Medulla oblongata (tissue), 1 donor: ENCODE measurements around the gene CYFIP1.
A peak's percentile ranks its signal among the peaks of the same experiment; 100 is the strongest.

Experiments
- DNase-seq: peaks from one replicate; pipeline ENCODE4 v3.0.0-alpha.2; 2015; ENCODE audit errors: extremely low spot score

CYFIP1 gene

GRCh38 chr15:22968366-22968765 is 11.8 kb downstream of the CYFIP1 start:
- no peak for DNase-seq

GRCh38 chr15:22967084-22967770 is 12.9 kb downstream of the CYFIP1 start:
- DNase-seq: no peak

DNA sequence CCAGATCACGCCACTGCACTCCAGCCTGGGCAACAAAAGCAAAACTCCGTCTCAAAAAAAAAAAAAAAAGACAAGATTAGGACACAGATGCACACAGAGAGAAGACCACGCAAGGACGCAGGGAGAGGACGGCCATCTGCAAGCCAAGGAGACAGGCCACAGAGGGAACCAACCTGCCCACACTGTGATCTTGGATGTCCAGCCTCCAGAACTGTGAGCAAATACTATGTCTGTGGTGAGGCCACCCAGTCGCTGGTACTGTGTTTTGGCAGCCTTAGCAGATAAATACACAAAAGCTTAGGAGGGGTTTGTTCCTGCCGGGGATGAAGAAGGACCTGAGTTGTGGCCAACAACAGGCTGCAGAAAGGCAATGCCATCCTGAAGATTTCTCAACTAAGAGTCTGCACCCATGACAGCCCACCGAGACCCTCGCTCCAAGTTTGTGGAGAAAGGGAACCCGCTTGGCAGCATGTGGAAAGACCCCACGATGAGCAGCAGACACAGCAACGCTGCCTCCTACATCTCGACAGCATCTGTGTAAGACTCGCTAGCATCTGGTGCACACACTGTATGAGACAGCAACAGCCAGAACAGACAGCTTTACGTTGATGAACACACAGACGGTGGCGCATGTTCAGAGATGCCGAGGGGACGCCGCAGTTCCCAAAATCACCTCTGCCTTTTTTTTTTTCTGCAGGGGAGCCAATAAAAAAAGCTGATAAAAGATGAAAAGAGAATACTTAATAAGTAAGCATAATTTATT is 13.7 kb downstream of the CYFIP1 start:
- no peak for DNase-seq

GRCh38 chr15:22963641-22964040 is 16.5 kb downstream of the CYFIP1 start:
- no peak for DNase-seq

- DNase-seq: no peak
Measured at GRCh38 chr15:22962611-22963010, 17.6 kb downstream of the CYFIP1 start.

- peak; percentile 37 for DNase-seq
Measured at GRCh38 chr15:22961762-22962161, 18.4 kb downstream of the CYFIP1 start.

DNA sequence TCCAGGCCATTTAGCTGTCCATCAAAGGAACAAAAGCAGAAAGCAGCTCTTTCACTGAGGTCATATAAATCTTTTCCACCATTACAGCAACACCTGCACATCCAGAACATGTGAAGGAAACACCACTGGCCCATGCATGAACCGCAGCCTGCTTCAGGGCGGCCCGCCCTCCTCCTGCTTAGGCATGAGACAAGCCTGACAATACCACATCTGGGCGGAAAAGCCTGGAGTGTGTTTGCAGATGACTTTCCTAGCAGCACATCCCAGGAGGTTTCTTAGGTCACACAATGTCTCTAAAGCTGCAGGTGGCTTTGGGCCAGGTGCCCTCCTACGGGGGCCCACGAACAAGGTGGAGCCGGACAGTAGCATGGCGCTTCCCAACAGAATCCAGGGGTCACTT is 19.6 kb downstream of the CYFIP1 start:
- DNase-seq: no peak

- no peak for DNase-seq
Measured at GRCh38 chr15:22960126-22960525, 20.0 kb downstream of the CYFIP1 start.

DNA sequence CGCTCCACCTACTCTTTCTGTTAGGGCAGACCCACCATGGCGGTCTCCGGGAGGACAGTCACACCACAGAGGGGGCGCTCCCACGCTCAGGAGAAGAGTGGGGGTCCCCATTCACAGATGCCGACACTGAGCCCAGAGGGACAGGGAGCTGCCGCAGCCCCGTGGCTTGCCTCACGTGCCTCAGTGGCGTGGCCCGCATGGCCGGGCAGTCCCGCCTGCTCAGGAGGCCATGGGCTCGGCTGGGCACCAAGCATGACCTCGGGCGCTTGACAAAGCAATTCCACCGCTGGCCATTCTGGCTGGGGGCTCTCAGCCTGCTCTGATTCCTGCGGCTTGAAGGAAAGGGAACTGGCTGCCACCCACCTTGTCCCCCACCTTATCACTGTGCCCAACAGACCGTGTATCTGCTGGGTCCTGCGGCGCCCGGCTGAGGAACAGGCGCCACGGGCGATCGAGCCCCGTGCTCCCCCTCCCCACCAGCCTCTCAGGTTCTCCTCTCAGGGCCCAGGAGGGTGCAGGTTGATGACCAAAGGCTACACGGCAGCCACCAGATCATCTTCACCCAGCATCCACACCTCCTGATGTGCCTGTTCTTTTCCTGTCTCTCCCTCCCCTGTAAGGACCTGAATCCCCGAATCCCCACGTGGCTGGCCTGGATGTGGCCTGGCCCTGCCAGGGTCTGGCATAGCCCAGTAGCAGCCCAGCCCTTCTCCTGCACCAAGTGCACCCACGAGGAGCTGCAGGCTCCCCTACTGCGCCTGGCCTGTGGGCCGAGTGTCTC is 20.7 kb downstream of the CYFIP1 start:
- DNase-seq: no peak

GRCh38 chr15:22958487-22959280 is 21.5 kb downstream of the CYFIP1 start:
- DNase-seq: no peak

DNA sequence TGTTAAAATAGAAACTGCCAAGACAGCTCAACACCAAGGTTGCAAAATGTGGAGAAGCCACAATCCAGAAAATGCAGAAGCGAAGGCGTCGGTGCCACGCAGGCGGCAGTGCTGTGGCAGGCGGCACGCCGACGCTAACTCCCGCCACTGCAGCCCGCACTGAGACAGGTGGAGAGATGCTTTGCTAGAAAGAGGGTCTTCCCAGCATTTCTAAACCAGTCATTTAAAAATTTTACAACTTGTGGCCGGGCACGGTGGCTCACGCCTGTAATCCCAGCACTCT is 23.2 kb downstream of the CYFIP1 start:
- no peak for DNase-seq

- peak; percentile 76 for DNase-seq
Measured at GRCh38 chr15:22956257-22956977, 23.8 kb downstream of the CYFIP1 start.

DNA sequence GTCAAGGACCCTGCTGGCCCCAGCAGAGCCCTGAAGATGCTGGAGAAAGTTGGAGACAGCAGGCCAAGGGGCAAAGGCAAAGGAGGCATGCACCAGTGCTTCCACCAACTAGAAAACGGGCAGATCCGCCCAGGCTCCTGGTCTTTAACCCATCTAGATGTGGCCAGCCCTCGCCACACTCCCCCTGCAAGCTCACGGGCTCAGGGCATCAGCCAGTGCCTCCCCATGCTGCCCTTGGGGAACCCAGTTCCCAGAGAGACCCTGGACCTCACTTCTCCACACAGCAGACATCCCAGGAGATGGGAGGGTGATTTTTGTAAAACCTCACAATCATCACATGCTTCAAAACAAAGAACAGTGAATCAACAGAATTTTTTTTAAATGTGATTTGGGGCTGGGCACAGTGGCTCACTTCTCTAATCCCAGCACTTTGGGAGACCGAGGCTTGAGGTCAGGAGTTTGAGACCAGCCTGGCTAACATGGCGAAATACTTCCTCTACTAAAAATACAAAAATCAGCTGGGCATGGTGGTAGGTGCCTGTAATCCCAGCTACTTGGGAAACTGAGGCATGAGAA is 24.5 kb downstream of the CYFIP1 start:
- peak; percentile 60 for DNase-seq

DNA sequence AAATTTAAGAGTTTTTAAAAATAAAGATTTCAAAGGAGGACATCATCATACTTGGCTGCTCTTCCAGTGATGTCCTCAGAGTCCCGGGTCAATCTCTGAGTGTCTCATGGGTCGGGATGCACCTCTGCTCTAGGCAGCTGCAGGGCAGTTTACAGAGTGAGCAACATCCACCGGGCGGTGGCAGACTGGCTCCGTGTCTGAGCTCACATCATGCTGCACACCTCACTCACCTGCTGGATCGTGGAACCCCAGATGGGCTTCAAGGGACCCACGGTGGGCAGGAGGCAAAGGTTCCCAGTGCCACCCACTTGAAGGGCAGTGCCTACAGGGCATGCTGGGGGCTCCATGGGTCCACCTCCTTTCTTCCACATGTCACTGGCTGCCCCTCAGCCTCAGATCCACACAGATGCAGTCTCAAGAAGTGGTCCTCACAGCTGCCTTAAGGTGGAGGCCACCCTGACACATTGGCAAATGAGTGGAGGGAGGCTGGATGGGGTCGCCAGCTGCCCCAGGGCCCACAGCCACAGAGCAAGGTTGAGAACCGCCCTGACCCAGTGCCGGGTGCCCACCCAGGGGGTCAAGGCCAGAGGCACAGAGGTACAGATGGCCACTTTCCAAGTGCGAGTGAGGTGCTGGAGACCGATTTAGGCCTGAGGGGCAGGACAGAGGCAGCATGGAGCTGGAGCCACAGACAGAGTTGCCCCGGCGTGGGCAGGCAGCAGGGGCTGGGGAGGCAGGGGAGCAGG is 25.2 kb downstream of the CYFIP1 start:
- DNase-seq: no peak

DNA sequence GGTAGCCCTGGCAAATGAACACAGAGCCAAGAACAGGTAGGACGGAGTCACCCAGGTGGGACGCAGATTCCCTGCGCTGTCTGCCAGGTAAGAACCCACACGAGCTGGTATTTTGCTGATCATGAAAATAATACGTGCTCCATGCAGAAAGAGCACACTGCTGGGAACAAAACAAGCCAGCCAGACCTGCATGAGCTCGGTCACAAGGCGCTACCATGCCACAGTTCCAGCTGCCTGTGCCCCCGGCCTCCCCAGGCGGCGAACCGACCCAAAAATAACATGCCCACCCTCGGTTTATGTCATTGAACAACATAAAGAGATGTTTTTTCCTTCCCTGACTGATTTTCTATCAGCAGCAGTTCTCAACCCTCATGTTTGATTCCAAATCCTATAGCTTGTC is 25.8 kb downstream of the CYFIP1 start:
- no peak for DNase-seq

GRCh38 chr15:22952796-22953579 is 27.2 kb downstream of the CYFIP1 start:
- no peak for DNase-seq

DNA sequence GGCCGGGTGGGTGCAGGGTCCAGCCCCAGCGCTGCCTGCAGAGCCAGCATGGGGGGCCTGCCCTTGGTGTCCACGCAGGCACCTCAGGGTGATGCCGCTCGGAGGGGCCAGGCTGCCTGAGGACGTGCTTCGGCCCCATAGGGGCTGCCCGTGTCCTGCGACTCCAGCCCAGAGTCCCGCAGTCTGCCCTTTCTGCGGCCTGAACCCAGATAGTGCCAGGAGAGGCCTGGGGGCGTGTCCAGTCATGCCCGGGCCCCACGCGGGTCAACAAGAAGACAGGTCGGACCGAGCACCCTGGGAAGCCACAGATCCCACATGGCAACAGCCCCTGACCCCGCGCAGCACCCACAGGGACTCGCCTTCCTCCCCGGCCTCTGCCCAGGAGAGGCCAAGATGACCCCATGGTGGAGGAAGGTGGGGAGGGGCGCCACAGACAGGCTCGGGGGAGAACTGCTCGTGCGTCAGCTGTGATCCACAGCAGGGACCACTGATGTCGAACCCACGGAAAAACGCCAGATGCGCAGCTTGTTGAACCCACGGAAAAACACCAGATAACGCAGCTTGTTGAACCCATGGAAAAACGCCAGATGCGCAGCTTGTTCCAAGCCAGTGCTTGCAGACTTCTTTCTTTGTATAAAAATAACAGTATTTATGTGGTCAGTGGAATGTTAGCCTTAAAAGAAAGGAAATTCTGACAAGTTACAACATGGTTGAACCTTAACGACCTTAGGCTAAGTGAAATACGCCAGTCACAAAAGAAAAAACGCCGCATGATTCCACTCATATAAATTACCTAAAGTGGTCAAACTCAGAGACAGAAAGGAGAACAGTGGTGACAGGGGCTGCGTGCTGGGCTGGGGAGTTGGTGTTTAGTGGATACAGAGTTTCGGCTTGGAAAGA is 28.5 kb downstream of the CYFIP1 start:
- DNase-seq: no peak

- DNase-seq: no peak
Measured at GRCh38 chr15:22951031-22951380, 29.2 kb downstream of the CYFIP1 start.
